K562 (cell line): Measurements from ENCODE around the gene TARS2. TPM values are rescaled to one million over a fixed set of nuclear protein-coding genes. Genes with fewer than 3 reads are reported as not detected.

ENCODE experiments used
- ARID2 ChIP-seq: fragments of 450-650 bp; IDR thresholded peaks from 2 replicates; pipeline ENCODE4 v1.6.1; 2017; ENCODE audit warnings: antibody characterized with exemption, mild to moderate bottlenecking
- ATF4 ChIP-seq: fragments of 450-650 bp; formaldehyde crosslinking; IDR thresholded peaks from 2 replicates; pipeline ENCODE4 v1.4.0; 2022; ENCODE audit warnings: mild to moderate bottlenecking, moderate library complexity
- BHLHE40 ChIP-seq: IDR thresholded peaks from 2 replicates; pipeline ENCODE4 v1.6.1; 2011; ENCODE audit warnings: low read length, improper control_type of control experiment
- C11orf30 ChIP-seq: fragments of 450-650 bp; IDR thresholded peaks from 2 replicates; pipeline ENCODE4 v1.6.1; 2016; ENCODE audit warnings: low read depth, mild to moderate bottlenecking
- DEAF1 ChIP-seq: fragments of 450-650 bp; formaldehyde crosslinking; IDR thresholded peaks from 2 replicates; pipeline ENCODE4 v1.4.0; 2020; ENCODE audit warnings: mild to moderate bottlenecking, moderate library complexity
- DPF2 ChIP-seq: fragments of 450-650 bp; IDR thresholded peaks from 2 replicates; pipeline ENCODE4 v1.6.1; 2016
- ELF1 ChIP-seq: fragments of 200-800 bp; sonication (Bioruptor generic); IDR thresholded peaks from 2 replicates; pipeline ENCODE4 v1.6.1; 2016; ENCODE audit warnings: missing genetic modification characterization, missing compliant biosample characterization
- GTF2A2 ChIP-seq: IDR thresholded peaks from 2 replicates; pipeline ENCODE4 v1.6.1; 2016; ENCODE audit warnings: mild to moderate bottlenecking, missing genetic modification characterization, missing compliant biosample characterization
- HDGF ChIP-seq: fragments of 450-650 bp; IDR thresholded peaks from 2 replicates; pipeline ENCODE4 v1.6.1; 2016
- HIVEP1 ChIP-seq: fragments of 250-450 bp; sonication (Bioruptor Pico); IDR thresholded peaks from 2 replicates; pipeline ENCODE4 v1.4.0; 2020; ENCODE audit warnings: mild to moderate bottlenecking
- ID3 ChIP-seq, 2 experiments: fragments of 250-450 bp in 1 of 2; fragments of 450-650 bp in 1 of 2; sonication (Bioruptor Pico) in 1 of 2; IDR thresholded peaks; 2 replicates each; pipeline versions ENCODE4 v1.6.1 to v1.8.0; 2016 to 2021; ENCODE audit warnings: mild to moderate bottlenecking in 2 of 2, moderate library complexity in 2 of 2, missing compliant biosample characterization in 1 of 2, missing genetic modification characterization in 1 of 2
- ILK ChIP-seq: fragments of 450-650 bp; IDR thresholded peaks from 2 replicates; pipeline ENCODE4 v1.6.1; 2016; ENCODE audit warnings: missing genetic modification characterization, low read depth, mild to moderate bottlenecking, missing compliant biosample characterization, moderate library complexity, borderline replicate concordance
- MCM7 ChIP-seq, 2 experiments: fragments of 450-650 bp; IDR thresholded peaks; 2 replicates each; pipeline ENCODE4 v1.6.1; 2016 to 2018
- POLR3G ChIP-seq: IDR thresholded peaks from 2 replicates; pipeline ENCODE4 v1.6.1; 2011; ENCODE audit not compliant: insufficient read length, insufficient replicate concordance; ENCODE audit errors: extremely low read depth
- SMC3 ChIP-seq: conservative IDR thresholded peaks from 2 replicates; pipeline ENCODE4 v1.6.1; 2011; ENCODE audit warnings: low read depth, low read length, improper control_type of control experiment; ENCODE audit not compliant: insufficient read depth
- SRSF9 ChIP-seq: fragments of 200-400 bp; formaldehyde crosslinking; IDR thresholded peaks from 2 replicates; pipeline ENCODE4 v1.6.1; 2017; ENCODE audit warnings: low read depth, low read length, borderline replicate concordance
- STAT5A ChIP-seq: IDR thresholded peaks from 2 replicates; pipeline ENCODE4 v1.6.1; 2012; ENCODE audit warnings: low read length, inconsistent platforms, borderline replicate concordance
- STAT6 ChIP-seq: sonication (generic); formaldehyde crosslinking; IDR thresholded peaks from 2 replicates; pipeline ENCODE4 v1.8.1; 2023; ENCODE audit warnings: mild to moderate bottlenecking, missing genetic modification reagents
- TGIF2 ChIP-seq: sonication (generic); formaldehyde crosslinking; IDR thresholded peaks from 2 replicates; pipeline ENCODE4 v1.8.1; 2022; ENCODE audit warnings: mild to moderate bottlenecking, missing genetic modification reagents, moderate library complexity
- ZBTB7A ChIP-seq: IDR thresholded peaks from 2 replicates; pipeline ENCODE4 v1.6.1; 2011; ENCODE audit warnings: low read depth, mild to moderate bottlenecking, low read length, moderate library complexity, borderline replicate concordance; ENCODE audit not compliant: control insufficient read depth
- ZC3H4 ChIP-seq: sonication (generic); formaldehyde crosslinking; IDR thresholded peaks from 2 replicates; pipeline ENCODE4 v1.9.0; 2021; ENCODE audit warnings: missing genetic modification reagents, borderline replicate concordance
- ZNF3 ChIP-seq: fragments of 250-450 bp; sonication (Bioruptor Pico); IDR thresholded peaks from 2 replicates; pipeline ENCODE4 v1.5.0; 2021; ENCODE audit warnings: mild to moderate bottlenecking, moderate library complexity
- ZNF584 ChIP-seq: fragments of 200-800 bp; sonication (Bioruptor generic); IDR thresholded peaks from 2 replicates; pipeline ENCODE4 v1.6.1; 2016; ENCODE audit warnings: low read depth, mild to moderate bottlenecking, missing genetic modification characterization, missing compliant biosample characterization
- polyA plus RNA-seq, 8 experiments: library from polyadenylated mRNA; depleted of rRNA in 4 of 8; stranded (reverse) in 5 of 8; unstranded in 3 of 8; fragments of >200 nt; fragmentation: Nextera tagmentation in 2 of 8; fragmentation: Illumina TruSeq in 1 of 8; extraction: Ambion mirVana in 2 of 8; extraction: Trizol in 1 of 8; gene quantifications; 2 replicates each; pipeline versions ENCODE4 v1.2.1 to v1.2.3, GENCODE V29; 2011 to 2014; ENCODE audit warnings: inconsistent platforms in 1 of 8, missing spikeins in 1 of 8
- total RNA-seq, 7 experiments: library from RNA; depleted of rRNA in 6 of 7; stranded (reverse); fragments of >200 nt in 6 of 7; fragmentation: Illumina TruSeq in 2 of 7; extraction: Trizol in 2 of 7; gene quantifications; 2 replicates each; pipeline versions ENCODE4 v1.2.1 to v1.2.3, GENCODE V29; 2011 to 2021; ENCODE audit warnings: low replicate concordance in 1 of 7

Gene TARS2
- total and polyA plus RNA-seq, 9 of the 15 experiments (the other 6 are each of a cell fraction or from before 2014, with no cell fraction given) = 17.0 to 64.2 (median 39.4) TPM

- no peak; the same call in 1 of the 2 replicates for TF ChIP-seq ZNF584 (CRISPR knock-in tag)
- TF ChIP-seq ATF4 (CRISPR knock-in tag) = no peak
- TF ChIP-seq MCM7 (IDR thresholded peaks at IDR 0.05) = no peak
- TF ChIP-seq ARID2 = no peak
- TF ChIP-seq HIVEP1 = no peak
- 0 out of 2 replicates have a peak, but pooled peaks have one; percentile 10 for TF ChIP-seq GTF2A2 (tag)
- 0 out of 2 replicates have a peak, but pooled peaks have one; percentile 20 for TF ChIP-seq DEAF1 (CRISPR knock-in tag)
- TF ChIP-seq STAT5A = no peak; the same call in 1 of the 2 replicates
- no peak for TF ChIP-seq ILK (tag)
- TF ChIP-seq ID3 (CRISPR knock-in tag; IDR thresholded peaks at IDR 0.05) = no peak
- peak; percentile 79 for TF ChIP-seq ID3 (tag; IDR thresholded peaks at IDR 0.05)
- TF ChIP-seq HDGF = no peak
- no peak for TF ChIP-seq SRSF9
- TF ChIP-seq SMC3 = no peak
- TF ChIP-seq ELF1 = peak; percentile 87
- TF ChIP-seq ZBTB7A = peak; percentile 71; the same call in 1 of the 2 replicates
- TF ChIP-seq POLR3G = no peak
- TF ChIP-seq ZC3H4 = no peak
- TF ChIP-seq C11orf30 = peak; percentile 99
- TF ChIP-seq DPF2 = peak; percentile 78; the same call in 1 of the 2 replicates
- peak; percentile 45; the same call in 1 of the 2 replicates for TF ChIP-seq BHLHE40
- TF ChIP-seq STAT6 (CRISPR knock-in tag) = no peak
- no peak for TF ChIP-seq TGIF2 (CRISPR knock-in tag)
- no peak for TF ChIP-seq ZNF3 (CRISPR knock-in tag)
Observed at GRCh38 chr1:150486966-150487762, at the start of gene TARS2 (continued).
